Activated gamma-delta T cell treated with Interleukin-2 at 50 U/mL for 16 hours (primary cell): Measurements from ENCODE around the gene DDX17.

ENCODE experiments used
- DNase-seq: peaks from one replicate; pipeline ENCODE4 v3.0.0-alpha.2; 2020

DDX17 gene

GRCh38 chr22:38448945-38449745 is 57.0 kb downstream of the DDX17 start:
- DNase-seq: no peak

GRCh38 chr22:38446018-38446601 is 60.0 kb downstream of the DDX17 start:
- DNase-seq: no peak

- DNase-seq: no peak
Measured at GRCh38 chr22:38444783-38445182, 61.3 kb downstream of the DDX17 start.

- no peak for DNase-seq
Measured at GRCh38 chr22:38443628-38444521, 62.2 kb downstream of the DDX17 start.

- DNase-seq: no peak
Measured at GRCh38 chr22:38442967-38443627, 63.0 kb downstream of the DDX17 start.

- no peak for DNase-seq
Measured at GRCh38 chr22:38441620-38442287, 64.4 kb downstream of the DDX17 start.

- DNase-seq: no peak
Measured at GRCh38 chr22:38440747-38441350, 65.3 kb downstream of the DDX17 start.

GRCh38 chr22:38437416-38437815 is 68.7 kb downstream of the DDX17 start:
- no peak for DNase-seq

- DNase-seq: no peak
Measured at GRCh38 chr22:38436629-38437395, 69.3 kb downstream of the DDX17 start.

GRCh38 chr22:38435965-38436364 is 70.1 kb downstream of the DDX17 start:
- DNase-seq: no peak

GRCh38 chr22:38435010-38435409 is 71.1 kb downstream of the DDX17 start:
- DNase-seq: no peak

- no peak for DNase-seq
Measured at GRCh38 chr22:38433871-38434270, 72.2 kb downstream of the DDX17 start.
